ENCODE results near the gene LRRFIP1.

The LRRFIP1 gene

GRCh38 chr2:237623428-237624403, 3.7 kb upstream of the LRRFIP1 start:
- DNase-seq, result no peak

GRCh38 chr2:237624565-237624964, 2.8 kb upstream of the LRRFIP1 start:
- DNase-seq, result no peak

- peak in 1 of 2 donors; percentile 50 for DNase-seq
These were observed 2.1 kb upstream of the LRRFIP1 start for GRCh38 chr2:237625216-237625705.

GRCh38 chr2:237625777-237626176, 1.6 kb upstream of the LRRFIP1 start:
- DNase-seq, result no peak

GRCh38 chr2:237626813-237627440, 460 bp upstream of the LRRFIP1 start:
- DNase-seq, result no peak

GRCh38 chr2:237628247-237629187, 1.1 kb downstream of the LRRFIP1 start:
- DNase-seq, result no peak

- DNase-seq, result no peak
These were observed 1.8 kb downstream of the LRRFIP1 start for GRCh38 chr2:237629188-237629534.

GRCh38 chr2:237629739-237630138, 2.4 kb downstream of the LRRFIP1 start:
- DNase-seq, result no peak

- no peak for DNase-seq
These were observed 3.0 kb downstream of the LRRFIP1 start for GRCh38 chr2:237630216-237631000.

GRCh38 chr2:237631007-237631785, 3.8 kb downstream of the LRRFIP1 start:
- DNase-seq, result no peak

GRCh38 chr2:237631801-237632585, 4.6 kb downstream of the LRRFIP1 start:
- no peak for DNase-seq

GRCh38 chr2:237633061-237633561, 5.7 kb downstream of the LRRFIP1 start:
- no peak for DNase-seq

GRCh38 chr2:237636578-237636977, 9.2 kb downstream of the LRRFIP1 start:
- peak in 1 of 2 donors; percentile 26 for DNase-seq

- no peak for DNase-seq
These were observed 10.2 kb downstream of the LRRFIP1 start for GRCh38 chr2:237637429-237638135.

GRCh38 chr2:237638176-237638575, 10.8 kb downstream of the LRRFIP1 start:
- no peak for DNase-seq

GRCh38 chr2:237639052-237639835, 11.9 kb downstream of the LRRFIP1 start:
- DNase-seq, result no peak

- no peak for DNase-seq
These were observed 12.4 kb downstream of the LRRFIP1 start for GRCh38 chr2:237639836-237640220.

GRCh38 chr2:237640493-237640998, 13.2 kb downstream of the LRRFIP1 start:
- DNase-seq, result no peak
